ENCODE data around the gene ZNF687. TPM values are rescaled to one million over a fixed set of nuclear protein-coding genes. Genes with fewer than 3 reads are reported as not detected.

ZNF687 gene
- total and polyA plus RNA-seq, 12 donors = 7.5 to 38.3 (median 30.8) TPM

GRCh38 chr1:151325231-151325630 lies 43.1 kb downstream of the ZNF687 start:
- no peak for DNase-seq
- intact Hi-C loops (cut with DNase I) = no loop called here
- H3K4me3 ChIP-seq = no peak overlapping the region
- peak overlapping the region in 1 of 5 donors; percentile 92 for H3K27ac ChIP-seq
- H3K36me3 ChIP-seq (replicated peaks in 1 of 2) = peaks cover 0 to 32% of the 10 kb centered on the region in 2 donors
- H3K9me3 ChIP-seq (replicated peaks in 1 of 3) = no peaks in the 10 kb centered on the region
- no peaks in the 10 kb centered on the region for H3K27me3 ChIP-seq
- TF ChIP-seq CTCF (IDR thresholded peaks at IDR 0.05) = no peak
- no peak for TF ChIP-seq POLR2A (IDR thresholded peaks at IDR 0.05)
- WGBS, 4 donors = 75 to 82% (median 79%) methylated on average over 7 of the region's 7 CpGs
- peaks cover 26 to 35% of the 10 kb centered on the region in 2 donors for H3K4me1 ChIP-seq (replicated peaks in 1 of 2)

DNA sequence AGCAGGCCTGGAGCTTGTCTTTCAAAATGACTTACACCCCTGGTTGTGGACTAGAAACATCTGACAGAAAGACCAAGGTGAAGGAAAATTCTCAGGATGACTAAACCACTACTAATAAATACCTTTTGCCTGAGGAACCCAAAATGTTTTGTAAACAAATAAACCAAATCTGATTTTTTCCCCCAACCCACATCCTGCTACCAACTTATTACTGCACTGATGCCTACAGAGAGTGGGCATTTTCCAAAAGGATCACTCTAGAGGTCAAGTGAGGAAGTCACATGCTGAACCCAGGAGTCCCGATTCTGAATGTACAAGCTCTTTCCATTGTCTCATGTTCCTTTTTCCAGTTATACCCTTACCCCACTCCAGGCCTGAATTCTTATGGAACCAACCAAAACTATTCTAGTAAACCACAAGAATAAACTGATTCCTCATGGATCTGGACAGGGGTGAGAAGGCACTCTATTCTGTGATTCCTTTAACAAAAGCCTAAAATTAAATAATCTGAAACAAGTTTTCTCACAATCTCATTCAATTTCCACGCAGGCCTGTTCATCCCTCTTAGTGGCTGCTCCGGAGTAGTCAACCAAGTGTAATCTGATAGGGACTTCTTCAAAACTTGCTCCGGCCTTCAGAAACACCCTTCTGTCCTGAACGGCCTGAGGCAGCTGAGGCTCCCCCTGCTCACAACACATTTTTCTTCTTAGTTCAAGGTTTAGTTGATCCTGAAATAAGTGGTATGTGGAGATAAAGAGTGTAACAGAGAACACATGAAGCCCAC lies 43.7 kb downstream of the ZNF687 start:
- Histone ChIP-seq H3K27ac (peak overlapping the region in 4 of 5 donors; percentile 45 to 95 (median 90)), H3K27me3 (no peaks in the 10 kb centered on the region), H3K4me3 (peak overlapping the region in 2 of 4 donors; percentile 69 to 82), H3K4me1 (replicated peaks in 1 of 2) (peaks cover 26 to 34% of the 10 kb centered on the region in 2 donors), H3K9me3 (replicated peaks in 1 of 3) (no peaks in the 10 kb centered on the region), H3K36me3 (replicated peaks in 1 of 2) (peaks cover 0 to 29% of the 10 kb centered on the region in 2 donors)
- DNase-seq = peak in 3 of 7 donors; percentile 21 to 37 (median 29)
- intact Hi-C loops (cut with DNase I) = no loop called here
- 12 to 25% (median 19%) methylated on average over 5 of the region's 5 CpGs for WGBS, 4 donors
- TF ChIP-seq POLR2A (IDR thresholded peaks at IDR 0.05) = peak in 1 of 2 donors; percentile 23
- TF ChIP-seq CTCF (IDR thresholded peaks at IDR 0.05) = no peak

- Histone ChIP-seq H3K4me1 (replicated peaks in 1 of 2) (peaks cover 26 to 31% of the 10 kb centered on the region in 2 donors), H3K27ac (peak overlapping the region; percentile 55 to 95 (median 88)), H3K4me3 (peak overlapping the region; percentile 5 to 82 (median 46)), H3K9me3 (replicated peaks in 1 of 3) (no peaks in the 10 kb centered on the region), H3K27me3 (no peaks in the 10 kb centered on the region), H3K36me3 (replicated peaks in 1 of 2) (peaks cover 0 to 23% of the 10 kb centered on the region in 2 donors)
- TF ChIP-seq CTCF (IDR thresholded peaks at IDR 0.05) = no peak
- no peak for TF ChIP-seq POLR2A (IDR thresholded peaks at IDR 0.05)
- DNase-seq = peak; percentile 57 to 79 (median 63)
- WGBS, 4 donors = 0 to 2% (median 1%) methylated on average over 12 of the region's 12 CpGs
- intact Hi-C loops (cut with DNase I) = no loop called here
Measured at GRCh38 chr1:151326619-151327222, 44.6 kb downstream of the ZNF687 start.

DNA sequence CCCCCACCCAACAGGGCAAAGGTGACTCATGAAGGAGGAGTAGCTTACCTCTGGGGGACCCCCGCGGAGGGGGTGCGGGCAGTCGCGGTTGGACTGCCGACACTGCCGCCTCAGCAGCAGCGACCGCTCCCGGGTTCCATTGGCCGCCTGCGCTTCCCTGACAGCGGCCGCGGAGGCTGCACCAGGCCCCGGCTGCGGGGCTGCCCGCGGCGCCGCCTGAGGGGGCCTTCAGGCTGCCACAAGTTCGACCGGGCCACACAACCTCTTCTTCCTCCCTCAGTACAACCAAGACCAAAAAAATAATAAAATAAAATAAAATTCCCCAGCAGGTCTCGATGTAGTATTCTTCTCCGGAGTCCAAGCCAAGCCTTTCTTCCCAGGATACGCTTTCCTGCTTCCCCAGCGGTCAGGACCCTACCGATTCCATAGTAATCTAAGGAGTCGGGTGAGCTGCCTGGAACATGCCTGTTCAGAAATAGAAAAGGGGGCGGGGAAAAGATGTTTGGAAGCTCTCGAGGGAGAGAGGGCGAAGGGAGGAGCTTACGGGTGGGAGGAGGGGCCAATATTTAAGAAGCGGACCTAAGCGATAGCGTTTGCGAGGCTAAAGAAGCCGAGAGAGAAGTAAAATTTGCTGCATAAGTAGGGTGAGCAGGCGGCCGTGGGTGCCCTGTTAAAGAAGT lies 45.3 kb downstream of the ZNF687 start, which contains the start of gene PI4KB:
TSS of gene PI4KB (minus strand) at position 194 of the 680 bp plus-strand sequence. CDS start 10,935 bp downstream, outside the sequence.
- intact Hi-C loops (cut with DNase I) = no loop called here
- TF ChIP-seq POLR2A (IDR thresholded peaks at IDR 0.05) (peak; percentile 45 to 85), CTCF (IDR thresholded peaks at IDR 0.05) (peak in 1 of 6 experiments; percentile 11)
- no peaks in the 10 kb centered on the region for H3K9me3 ChIP-seq (replicated peaks in 1 of 3)
- H3K36me3 ChIP-seq (replicated peaks in 1 of 2) = peaks cover 0 to 20% of the 10 kb centered on the region in 2 donors
- peaks cover 26 to 31% of the 10 kb centered on the region in 2 donors for H3K4me1 ChIP-seq (replicated peaks in 1 of 2)
- peak; percentile 90 to 97 (median 96) for DNase-seq
- WGBS, 4 donors = 0 to 2% (median 0%) methylated on average over 25 to 40 of the region's 40 CpGs
- H3K4me3 ChIP-seq = peak within 1 kb of the TSS; percentile 5 to 82 (median 48)
- no peaks in the 10 kb centered on the region for H3K27me3 ChIP-seq
- H3K27ac ChIP-seq = peak within 1 kb of the TSS; percentile 82 to 98 (median 92)
